A673 (cell line): ENCODE measurements around the gene POU3F1. TPM values are rescaled to one million over a fixed set of nuclear protein-coding genes. Genes with fewer than 3 reads are reported as not detected.

ENCODE experiments used
- BruUV-seq: library from RNA; stranded (reverse); fragments of 400-500 nt; replicated peaks from 2 replicates; lab custom pipeline; 2021; lab: Mats Ljungman, UMichigan
- CTCF ChIA-PET: fragments of 300-600 bp; sonication (Branson Sonifier 250); formaldehyde crosslinking; loops from one replicate; lab custom pipeline; 2022; ENCODE audit warnings: antibody characterized with exemption; lab: Charles Lee
- POLR2A ChIA-PET: fragments of 300-600 bp; sonication (Branson Sonifier 250); formaldehyde crosslinking; loops from one replicate; lab custom pipeline; 2022; ENCODE audit warnings: antibody characterized with exemption; ENCODE audit not compliant: low non-redundant PET; lab: Charles Lee
- DNase-seq: peaks from one replicate; pipeline ENCODE4 v3.0.0-alpha.2; 2015; ENCODE audit warnings: low spot score
- H3K27ac ChIP-seq: fragments of 200-600 bp; sonication (generic); 2 replicates; pipeline ENCODE4 v1.5.1; 2016; ENCODE audit warnings: mixed run types, low read depth, mild to moderate bottlenecking, mixed read lengths, antibody characterized with exemption, low read length; ENCODE audit not compliant: poor library complexity, severe bottlenecking
- H3K27me3 ChIP-seq: fragments of 200-600 bp; sonication (generic); replicated peaks from 2 replicates; pipeline ENCODE4 v1.6.1; 2017; ENCODE audit warnings: mixed run types, low read depth, mild to moderate bottlenecking, mixed read lengths, antibody characterized with exemption, low read length; ENCODE audit not compliant: insufficient read depth, poor library complexity
- H3K36me3 ChIP-seq: fragments of 200-600 bp; sonication (generic); 2 replicates; pipeline ENCODE4 v1.6.1; 2016; ENCODE audit warnings: mixed run types, mild to moderate bottlenecking, mixed read lengths, antibody characterized with exemption, low read length; ENCODE audit not compliant: insufficient read depth, poor library complexity, severe bottlenecking
- H3K4me1 ChIP-seq: fragments of 200-600 bp; sonication (generic); 2 replicates; pipeline ENCODE4 v1.6.1; 2017; ENCODE audit warnings: mixed run types, mild to moderate bottlenecking, mixed read lengths, antibody characterized with exemption, low read length; ENCODE audit not compliant: insufficient read depth, poor library complexity, severe bottlenecking
- H3K4me3 ChIP-seq: fragments of 200-600 bp; sonication (generic); 2 replicates; pipeline ENCODE4 v1.5.1; 2016; ENCODE audit warnings: low read depth, mixed run types, mild to moderate bottlenecking, mixed read lengths, low read length; ENCODE audit not compliant: poor library complexity, severe bottlenecking
- H3K9me3 ChIP-seq: fragments of 200-600 bp; sonication (generic); 2 replicates; pipeline ENCODE4 v1.6.1; 2016; ENCODE audit warnings: mixed run types, low read depth, mild to moderate bottlenecking, mixed read lengths, antibody characterized with exemption, low read length; ENCODE audit not compliant: poor library complexity, severe bottlenecking
- EZH2 ChIP-seq: fragments of 200-600 bp; sonication (generic); IDR thresholded peaks from 2 replicates; pipeline ENCODE4 v1.6.1; 2017; ENCODE audit warnings: borderline replicate concordance, low read depth, mild to moderate bottlenecking, mixed read lengths, antibody characterized with exemption, low read length; ENCODE audit not compliant: poor library complexity, severe bottlenecking
- intact Hi-C: fragments of 100-400 bp; cut with micrococcal nuclease; formaldehyde crosslinking; loops from one replicate; pipeline ENCODE4 v1.10.0; 2022; ENCODE audit not compliant: unreplicated experiment
- total RNA-seq: library from RNA; stranded (reverse); gene quantifications from 2 replicates; pipeline ENCODE4 v1.2.3, GENCODE V29; 2021
- TF ChIP-seq, protein P1 (sequence below): fragments of 300-800, 200-600 bp; sonication (generic); conservative IDR thresholded peaks from 2 replicates; pipeline ENCODE4 v1.5.1; 2017; ENCODE audit warnings: low read depth, mild to moderate bottlenecking, antibody characterized with exemption, low read length, moderate library complexity, mixed read lengths

Gene POU3F1
- total RNA-seq, 1 experiment from 2014 or later = 92.9 TPM

DNA sequence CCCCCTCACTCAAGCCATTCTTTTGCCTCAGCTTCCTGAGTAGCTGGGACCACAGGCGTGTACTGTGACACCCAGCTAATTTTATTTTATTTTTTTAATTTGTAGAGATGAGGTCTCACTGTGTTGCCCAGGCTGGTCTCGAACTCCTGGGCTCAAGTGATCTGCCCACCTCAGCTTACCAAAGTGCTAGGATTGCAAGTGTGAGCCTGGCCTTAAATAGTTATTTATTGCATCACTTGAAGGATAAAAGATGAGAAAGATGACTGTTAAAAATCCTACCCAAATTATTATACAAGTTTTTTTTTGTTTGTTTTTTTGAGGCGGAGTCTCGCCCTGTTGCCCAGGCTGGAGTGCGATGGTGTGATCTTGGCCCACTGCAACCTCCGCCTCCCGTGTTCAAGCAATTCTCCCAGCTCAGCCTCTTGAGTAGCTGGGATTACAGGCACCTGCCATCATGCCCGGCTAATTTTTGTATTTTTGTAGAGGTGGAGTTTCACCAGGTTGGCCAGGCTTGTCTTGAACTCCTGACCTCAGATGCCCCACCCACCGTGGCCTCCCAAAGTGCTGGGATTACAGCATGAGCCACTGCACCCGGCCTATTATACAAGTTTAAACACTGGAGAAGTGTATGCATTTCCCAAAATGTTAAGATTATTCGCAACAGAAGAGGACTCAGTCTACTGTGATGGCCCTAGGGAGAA, 31.7 kb downstream of the POU3F1 start:
- DNase-seq = no peak
- no TSS peak for BruUV-seq
- Histone ChIP-seq H3K4me1 (peaks cover 36% of the 10 kb centered on the region), H3K36me3 (peaks cover 54% of the 10 kb centered on the region), H3K9me3 (no peaks in the 10 kb centered on the region), H3K27me3 (no peaks in the 10 kb centered on the region), H3K4me3 (peak overlapping the region; percentile 57), H3K27ac (peak overlapping the region; percentile 83)
- ChIA-PET CTCF (interaction anchor here (1.0 kb wide), 1 partner anchor 12 kb away, joined by 3 read pairs; no protein-coding TSS in a partner anchor), POLR2A (interaction anchor here (0.6 kb wide), 1 partner anchor 12 kb away, joined by 3 read pairs; no protein-coding TSS in a partner anchor)
- no peak for TF ChIP-seq EZH2
- TF ChIP-seq, protein P1, sequence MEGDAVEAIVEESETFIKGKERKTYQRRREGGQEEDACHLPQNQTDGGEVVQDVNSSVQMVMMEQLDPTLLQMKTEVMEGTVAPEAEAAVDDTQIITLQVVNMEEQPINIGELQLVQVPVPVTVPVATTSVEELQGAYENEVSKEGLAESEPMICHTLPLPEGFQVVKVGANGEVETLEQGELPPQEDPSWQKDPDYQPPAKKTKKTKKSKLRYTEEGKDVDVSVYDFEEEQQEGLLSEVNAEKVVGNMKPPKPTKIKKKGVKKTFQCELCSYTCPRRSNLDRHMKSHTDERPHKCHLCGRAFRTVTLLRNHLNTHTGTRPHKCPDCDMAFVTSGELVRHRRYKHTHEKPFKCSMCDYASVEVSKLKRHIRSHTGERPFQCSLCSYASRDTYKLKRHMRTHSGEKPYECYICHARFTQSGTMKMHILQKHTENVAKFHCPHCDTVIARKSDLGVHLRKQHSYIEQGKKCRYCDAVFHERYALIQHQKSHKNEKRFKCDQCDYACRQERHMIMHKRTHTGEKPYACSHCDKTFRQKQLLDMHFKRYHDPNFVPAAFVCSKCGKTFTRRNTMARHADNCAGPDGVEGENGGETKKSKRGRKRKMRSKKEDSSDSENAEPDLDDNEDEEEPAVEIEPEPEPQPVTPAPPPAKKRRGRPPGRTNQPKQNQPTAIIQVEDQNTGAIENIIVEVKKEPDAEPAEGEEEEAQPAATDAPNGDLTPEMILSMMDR = no peak
- intact Hi-C loops = loop anchor here (10.0 kb wide), 1 partner anchor 320 kb away; the partner anchor contains the start of gene CDCA8

DNA sequence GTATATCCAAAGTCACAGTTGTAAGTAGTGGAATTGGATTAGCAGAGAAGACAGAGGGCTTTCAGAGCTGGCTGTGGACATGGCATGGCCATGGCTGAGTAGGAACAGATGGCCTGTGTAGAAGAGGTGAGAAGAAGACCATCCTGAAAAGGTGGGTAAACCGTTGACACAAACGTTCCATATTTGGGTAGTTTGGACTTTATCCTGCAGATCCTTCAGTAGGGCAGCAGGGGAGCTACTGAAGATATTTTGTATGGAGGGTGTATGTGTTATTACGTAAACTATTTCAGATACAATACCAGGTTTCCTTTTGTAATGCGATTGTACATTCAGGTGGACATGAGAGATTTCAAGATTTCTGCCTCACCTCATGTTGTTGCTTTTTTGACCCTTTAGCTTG, 32.4 kb downstream of the POU3F1 start:
- H3K36me3 ChIP-seq = peaks cover 47% of the 10 kb centered on the region
- H3K4me3 ChIP-seq = peak overlapping the region; percentile 57
- H3K27me3 ChIP-seq = no peaks in the 10 kb centered on the region
- H3K9me3 ChIP-seq = no peaks in the 10 kb centered on the region
- ChIA-PET CTCF (interaction anchor here (0.6 kb wide), 1 partner anchor 12 kb away, joined by 3 read pairs; no protein-coding TSS in a partner anchor), POLR2A (interaction anchor here (0.6 kb wide), 1 partner anchor 13 kb away, joined by 3 read pairs; no protein-coding TSS in a partner anchor)
- peaks cover 36% of the 10 kb centered on the region for H3K4me1 ChIP-seq
- no peak for TF ChIP-seq EZH2
- TF ChIP-seq, protein P1 = peak; percentile 20; the same call in 1 of the 2 replicates
- BruUV-seq = no TSS peak
- peak overlapping the region; percentile 17 for H3K27ac ChIP-seq
- DNase-seq = no peak
- intact Hi-C loops = loop anchor here (10.0 kb wide), 1 partner anchor 319 kb away; the partner anchor contains the start of gene CDCA8

DNA sequence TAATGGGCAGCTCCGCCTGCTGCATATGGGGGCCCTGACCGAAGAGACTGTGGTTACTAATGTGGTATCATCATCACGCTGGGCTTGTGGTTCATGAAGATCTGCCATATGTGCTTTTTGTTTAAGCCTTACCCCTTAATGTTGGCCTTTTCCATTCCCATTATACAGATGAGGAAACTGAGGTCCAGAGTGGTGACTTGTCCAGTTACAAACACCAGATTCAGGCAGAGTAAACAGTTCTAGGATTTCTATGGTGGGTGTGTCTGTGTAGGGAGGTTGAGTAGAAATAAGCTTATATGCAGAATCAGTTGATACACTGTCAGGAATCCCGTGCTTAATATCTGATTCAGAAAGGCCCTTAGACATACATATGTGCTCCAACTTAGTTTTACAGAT, 33.4 kb downstream of the POU3F1 start:
- Histone ChIP-seq H3K36me3 (peaks cover 39% of the 10 kb centered on the region), H3K4me3 (peak overlapping the region; percentile 57), H3K27ac (peak overlapping the region; percentile 95), H3K9me3 (no peaks in the 10 kb centered on the region), H3K27me3 (no peaks in the 10 kb centered on the region), H3K4me1 (peaks cover 41% of the 10 kb centered on the region)
- TF ChIP-seq, protein P1 = no peak
- no peak for TF ChIP-seq EZH2
- DNase-seq = no peak
- TSS peak; percentile 63 for BruUV-seq
- POLR2A ChIA-PET = interaction anchor here (0.5 to 1.2 kb wide), 2 partner anchors 12 to 143 kb away, joined by 3 to 5 read pairs; no protein-coding TSS in a partner anchor
- intact Hi-C loops = loop anchor here (10.0 kb wide), 1 partner anchor 318 kb away; the partner anchor contains the start of gene CDCA8
- CTCF ChIA-PET = interaction anchor here (1.6 kb wide), 1 partner anchor 153 kb away, joined by 4 read pairs; no protein-coding TSS in a partner anchor
